ENCODE data around the gene OR5AU1. TPM values are rescaled to one million over a fixed set of nuclear protein-coding genes. Genes with fewer than 3 reads are reported as not detected.

The OR5AU1 gene
- total RNA-seq, 1 donor from 2014 or later: not detected

DNA sequence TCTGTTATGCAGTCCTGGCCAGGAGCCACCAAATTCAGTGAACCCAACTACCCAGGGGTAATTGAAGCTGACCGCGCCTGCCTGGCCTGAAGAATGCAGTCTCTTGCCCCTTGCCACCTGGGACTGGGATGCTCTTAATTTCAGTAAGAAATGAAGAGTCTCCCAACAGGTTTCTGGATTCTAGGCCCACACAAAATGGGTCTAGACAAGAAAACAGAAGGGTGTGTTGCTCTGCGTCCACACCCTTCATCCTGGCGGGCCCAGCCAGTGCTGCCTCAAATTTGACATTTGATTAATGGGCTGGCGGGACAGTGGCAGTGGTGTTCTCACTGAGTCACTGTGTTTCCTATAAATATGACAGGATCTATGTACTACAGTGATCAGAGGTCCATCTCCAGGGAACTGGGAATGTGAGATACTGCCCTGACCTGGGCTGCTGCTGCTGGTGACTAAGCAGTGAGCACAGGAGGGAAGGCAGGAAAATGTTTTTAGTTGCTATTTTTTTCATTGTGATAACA lies 48.5 kb downstream of the OR5AU1 start:
- DNase-seq (ENCODE audit: low spot score): peak; percentile 11

DNA sequence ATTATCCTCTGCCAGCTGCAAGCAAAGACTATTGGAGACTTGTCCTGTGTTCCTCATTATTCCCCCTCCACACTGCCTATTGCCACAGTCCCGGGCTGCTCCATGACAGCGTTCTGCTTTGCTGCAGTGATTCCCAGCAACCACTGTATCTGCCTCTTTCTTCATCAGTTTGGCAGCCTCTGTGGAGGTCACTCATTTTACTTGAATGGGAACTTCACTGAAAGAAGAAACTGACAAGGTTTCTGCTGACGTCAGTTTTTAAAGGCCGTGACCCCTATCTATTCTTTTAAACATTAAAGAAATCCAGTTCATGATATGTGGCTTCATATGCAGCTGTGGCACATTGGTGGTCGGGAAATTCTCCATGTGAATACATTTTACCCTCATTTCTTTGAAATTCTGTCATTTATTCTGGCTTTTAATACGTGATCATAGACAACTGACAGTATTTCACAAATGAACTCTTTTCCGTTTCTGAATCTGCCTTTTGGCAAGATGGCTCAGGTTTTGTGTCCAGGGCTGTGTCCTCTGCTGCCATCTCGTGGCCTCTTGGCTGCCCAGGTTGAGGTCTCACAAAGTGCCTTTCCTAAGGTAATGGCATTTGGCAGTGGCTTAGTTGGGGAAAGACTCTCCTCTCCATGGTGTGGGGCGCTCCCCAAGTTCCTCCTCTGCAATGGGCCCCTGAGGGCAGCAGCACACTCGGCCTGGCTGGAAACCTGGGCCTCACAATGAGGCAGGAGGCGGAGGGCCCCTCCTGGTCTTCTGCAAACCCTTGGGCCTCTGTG lies 49.2 kb downstream of the OR5AU1 start:
- peak; percentile 87 for DNase-seq (ENCODE audit: low spot score)

DNA sequence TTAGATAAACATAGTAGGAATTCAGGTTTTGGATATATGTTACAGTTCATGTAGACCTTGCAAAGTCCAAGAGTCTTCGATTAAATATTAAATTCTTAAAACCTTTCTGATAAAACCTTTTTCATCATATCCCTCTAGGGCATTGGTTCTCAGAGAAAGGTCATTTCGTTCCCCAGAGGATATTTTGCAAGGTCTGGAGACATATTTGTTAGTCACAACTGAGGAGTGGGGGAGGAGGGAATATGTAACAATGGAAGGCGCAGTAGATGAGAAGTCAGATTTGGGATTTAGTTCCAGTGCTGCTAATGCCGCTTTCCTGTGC lies 49.7 kb downstream of the OR5AU1 start:
- DNase-seq (ENCODE audit: low spot score): no peak

DNA sequence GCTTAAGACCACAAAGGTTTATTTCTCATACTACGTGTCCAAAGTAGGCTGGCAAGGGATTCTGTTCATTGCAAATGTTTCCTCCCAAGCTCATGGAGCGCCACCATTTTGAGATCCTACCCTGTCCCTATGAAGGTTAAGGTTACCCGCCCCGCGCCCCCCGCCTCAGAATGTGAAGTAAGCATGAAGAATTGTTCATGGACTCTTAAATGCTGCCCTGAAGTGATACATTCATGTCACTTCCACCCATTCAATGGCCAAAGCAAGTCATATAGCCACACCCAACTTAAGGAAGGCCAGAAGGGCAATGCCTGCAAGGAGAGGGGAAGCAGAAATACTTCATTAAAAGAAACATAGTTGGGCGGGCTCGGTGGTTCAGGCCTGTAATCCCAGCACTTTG lies 50.8 kb downstream of the OR5AU1 start:
- DNase-seq (ENCODE audit: low spot score): no peak

Other genes starting within 250 kb of the OR5AU1 start
- gene RNASE2, start 200.6 kb downstream of the OR5AU1 start, total RNA-seq: 1.8 TPM
- 57.3 TPM for gene METTL17, start 166.1 kb downstream of the OR5AU1 start, total RNA-seq
- not detected for gene SLC39A2, start 156.8 kb downstream of the OR5AU1 start, total RNA-seq
- 237 TPM for gene NDRG2, start 131.0 kb downstream of the OR5AU1 start, total RNA-seq
- 0.81 TPM for gene TPPP2, start 125.8 kb downstream of the OR5AU1 start, total RNA-seq
- gene RNASE13, start 121.3 kb downstream of the OR5AU1 start, total RNA-seq: 0.12 TPM
- gene RNASE7, start 113.7 kb downstream of the OR5AU1 start, total RNA-seq: 22.1 TPM
- gene RNASE8, start 98.2 kb downstream of the OR5AU1 start, total RNA-seq: not detected
- 124 TPM for gene ARHGEF40, start 85.8 kb downstream of the OR5AU1 start, total RNA-seq
- gene ZNF219, start 57.4 kb downstream of the OR5AU1 start, total RNA-seq: 57.5 TPM
- gene TMEM253, start 55.0 kb downstream of the OR5AU1 start, total RNA-seq: 4.3 TPM
- gene HNRNPC, start 113.4 kb upstream of the OR5AU1 start, total RNA-seq: 402 TPM
- gene RPGRIP1, start 124.0 kb upstream of the OR5AU1 start, total RNA-seq: 0.49 TPM
- 46.8 TPM for gene SUPT16H, start 228.0 kb upstream of the OR5AU1 start, total RNA-seq

All from mucosa of gallbladder (tissue), 1 donor.